ENCODE data around the gene PIERCE2. TPM values are rescaled to one million over a fixed set of nuclear protein-coding genes. Genes with fewer than 3 reads are reported as not detected.

The PIERCE2 gene, protein sequence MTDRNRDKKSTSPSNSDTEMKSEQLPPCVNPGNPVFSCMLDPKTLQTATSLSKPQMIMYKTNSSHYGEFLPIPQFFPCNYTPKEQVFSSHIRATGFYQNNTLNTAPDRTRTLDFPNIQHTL
- polyA plus RNA-seq (2011; rRNA removed) (13.4 and 14.8 TPM in 2 replicates), polyA plus RNA-seq (2017; fragmentation: RNase III; extraction: RNeasy Plus Mini Kit Qiagen cat#74134 plus additional on column Dnase treatment) (3.3 to 4.8 TPM (median 4.3 TPM) in 3 replicates), polyA minus RNA-seq (2011; rRNA and poly(A)+ RNA removed) (0.41 and 1.0 TPM in 2 replicates)
- 2.2 and 2.5 TPM in 2 replicates for polyA plus RNA-seq (2012; cell fraction: cytosol; rRNA removed)
- polyA plus RNA-seq (2012; cell fraction: nucleus; rRNA removed): 0.50 and 0.98 TPM in 2 replicates

GRCh38 chr15:55408012-55408928, at the start of gene PIERCE2, which contains the start of gene CCPG1:
TSS of gene PIERCE2 (plus strand) at chr15:55408495. CDS start at chr15:55408769, 274 bp downstream.
TSS of gene CCPG1 (minus strand) at chr15:55408359. CDS start at chr15:55389424, 18,935 bp downstream.
- DNase-seq (ENCODE audit: low read depth in 1 of 2, low spot score in 1 of 2): peak; percentile 94 to 97
- WGBS (ENCODE audit: missing lambda C conversion rate): under 1% methylated on average over 58 of the region's 70 CpGs
- no peak for FAIRE-seq
- H3K4me3 ChIP-seq: peak within 1 kb of the TSS; percentile 57
- CTCF ChIA-PET: interaction anchor here (0.6 to 4.4 kb wide), 33 partner anchors 9 to 236 kb away, joined by 3 to 50 read pairs (median 5); partner anchors contain the start of genes PIGB and PIGBOS1
- peak within 1 kb of the TSS; percentile 76 for H3K4me2 ChIP-seq
- no peaks in the 10 kb centered on the region for H3K9me3 ChIP-seq
- peak within 1 kb of the TSS; percentile 75 to 88 for H3K27ac ChIP-seq
- POLR2A ChIA-PET: interaction anchor here (0.6 to 1.9 kb wide), 12 partner anchors 9 to 233 kb away, joined by 3 to 42 read pairs (median 4); partner anchors contain the start of genes PIGB, PIGBOS1 and RSL24D1
- peaks cover 30% of the 10 kb centered on the region for H3K4me1 ChIP-seq
- peak; percentile 96 to 97 for ATAC-seq
- TF ChIP-seq MAFK (IDR thresholded peaks at IDR 0.05; ENCODE audit: partially characterized antibody): no peak
- no peak for TF ChIP-seq NR3C1 (IDR thresholded peaks at IDR 0.05)
- TF ChIP-seq, protein P1, sequence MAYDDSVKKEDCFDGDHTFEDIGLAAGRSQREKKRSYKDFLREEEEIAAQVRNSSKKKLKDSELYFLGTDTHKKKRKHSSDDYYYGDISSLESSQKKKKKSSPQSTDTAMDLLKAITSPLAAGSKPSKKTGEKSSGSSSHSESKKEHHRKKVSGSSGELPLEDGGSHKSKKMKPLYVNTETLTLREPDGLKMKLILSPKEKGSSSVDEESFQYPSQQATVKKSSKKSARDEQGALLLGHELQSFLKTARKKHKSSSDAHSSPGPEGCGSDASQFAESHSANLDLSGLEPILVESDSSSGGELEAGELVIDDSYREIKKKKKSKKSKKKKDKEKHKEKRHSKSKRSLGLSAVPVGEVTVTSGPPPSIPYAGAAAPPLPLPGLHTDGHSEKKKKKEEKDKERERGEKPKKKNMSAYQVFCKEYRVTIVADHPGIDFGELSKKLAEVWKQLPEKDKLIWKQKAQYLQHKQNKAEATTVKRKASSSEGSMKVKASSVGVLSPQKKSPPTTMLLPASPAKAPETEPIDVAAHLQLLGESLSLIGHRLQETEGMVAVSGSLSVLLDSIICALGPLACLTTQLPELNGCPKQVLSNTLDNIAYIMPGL (CRISPR knock-in tag; IDR thresholded peaks at IDR 0.05; ENCODE audit: borderline replicate concordance): peak; percentile 67; the same call in 1 of the 2 replicates
- TF ChIP-seq POLR2AphosphoS2 (conservative IDR thresholded peaks at IDR 0.05; ENCODE audit: low read length): no peak
- TF ChIP-seq SMC3 (IDR thresholded peaks at IDR 0.05): peak; percentile 34; the same call in 2 of the 3 replicates
- peak; percentile 68 for TF ChIP-seq RFX5 (IDR thresholded peaks at IDR 0.05)
- TF ChIP-seq NFE2L2 (conservative IDR thresholded peaks at IDR 0.05; ENCODE audit: low read length): no peak
- TF ChIP-seq KDM5A (IDR thresholded peaks at IDR 0.05): no peak
- no peak; the same call in none of the 3 replicates for TF ChIP-seq CTCF (IDR thresholded peaks at IDR 0.05)
- peak; percentile 82 for TF ChIP-seq PHF8 (IDR thresholded peaks at IDR 0.05; ENCODE audit: borderline replicate concordance, low read depth)
- TF ChIP-seq KDM1A (IDR thresholded peaks at IDR 0.05; ENCODE audit: low read depth): no peak
- TF ChIP-seq, protein P2, sequence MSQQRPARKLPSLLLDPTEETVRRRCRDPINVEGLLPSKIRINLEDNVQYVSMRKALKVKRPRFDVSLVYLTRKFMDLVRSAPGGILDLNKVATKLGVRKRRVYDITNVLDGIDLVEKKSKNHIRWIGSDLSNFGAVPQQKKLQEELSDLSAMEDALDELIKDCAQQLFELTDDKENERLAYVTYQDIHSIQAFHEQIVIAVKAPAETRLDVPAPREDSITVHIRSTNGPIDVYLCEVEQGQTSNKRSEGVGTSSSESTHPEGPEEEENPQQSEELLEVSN (IDR thresholded peaks at IDR 0.05; ENCODE audit: borderline replicate concordance, low read depth): peak; percentile 79
- TF ChIP-seq HDAC2 (IDR thresholded peaks at IDR 0.05): no peak
- no peak for TF ChIP-seq RARB (CRISPR knock-in tag; IDR thresholded peaks at IDR 0.05)
- no peak; the same call in 1 of the 2 replicates for TF ChIP-seq MYC (IDR thresholded peaks at IDR 0.05; ENCODE audit: borderline replicate concordance, low read length)
- TF ChIP-seq, protein P3, sequence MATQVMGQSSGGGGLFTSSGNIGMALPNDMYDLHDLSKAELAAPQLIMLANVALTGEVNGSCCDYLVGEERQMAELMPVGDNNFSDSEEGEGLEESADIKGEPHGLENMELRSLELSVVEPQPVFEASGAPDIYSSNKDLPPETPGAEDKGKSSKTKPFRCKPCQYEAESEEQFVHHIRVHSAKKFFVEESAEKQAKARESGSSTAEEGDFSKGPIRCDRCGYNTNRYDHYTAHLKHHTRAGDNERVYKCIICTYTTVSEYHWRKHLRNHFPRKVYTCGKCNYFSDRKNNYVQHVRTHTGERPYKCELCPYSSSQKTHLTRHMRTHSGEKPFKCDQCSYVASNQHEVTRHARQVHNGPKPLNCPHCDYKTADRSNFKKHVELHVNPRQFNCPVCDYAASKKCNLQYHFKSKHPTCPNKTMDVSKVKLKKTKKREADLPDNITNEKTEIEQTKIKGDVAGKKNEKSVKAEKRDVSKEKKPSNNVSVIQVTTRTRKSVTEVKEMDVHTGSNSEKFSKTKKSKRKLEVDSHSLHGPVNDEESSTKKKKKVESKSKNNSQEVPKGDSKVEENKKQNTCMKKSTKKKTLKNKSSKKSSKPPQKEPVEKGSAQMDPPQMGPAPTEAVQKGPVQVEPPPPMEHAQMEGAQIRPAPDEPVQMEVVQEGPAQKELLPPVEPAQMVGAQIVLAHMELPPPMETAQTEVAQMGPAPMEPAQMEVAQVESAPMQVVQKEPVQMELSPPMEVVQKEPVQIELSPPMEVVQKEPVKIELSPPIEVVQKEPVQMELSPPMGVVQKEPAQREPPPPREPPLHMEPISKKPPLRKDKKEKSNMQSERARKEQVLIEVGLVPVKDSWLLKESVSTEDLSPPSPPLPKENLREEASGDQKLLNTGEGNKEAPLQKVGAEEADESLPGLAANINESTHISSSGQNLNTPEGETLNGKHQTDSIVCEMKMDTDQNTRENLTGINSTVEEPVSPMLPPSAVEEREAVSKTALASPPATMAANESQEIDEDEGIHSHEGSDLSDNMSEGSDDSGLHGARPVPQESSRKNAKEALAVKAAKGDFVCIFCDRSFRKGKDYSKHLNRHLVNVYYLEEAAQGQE (IDR thresholded peaks at IDR 0.05): no peak; the same call in 1 of the 2 replicates
- no peak for TF ChIP-seq ESRRA (IDR thresholded peaks at IDR 0.05; ENCODE audit: borderline replicate concordance, low read length)
- TF ChIP-seq ZFP36 (IDR thresholded peaks at IDR 0.05; ENCODE audit: borderline replicate concordance, partially characterized antibody): no peak
- TF ChIP-seq ZC3H11A (IDR thresholded peaks at IDR 0.05): no peak
- TF ChIP-seq, protein P4, sequence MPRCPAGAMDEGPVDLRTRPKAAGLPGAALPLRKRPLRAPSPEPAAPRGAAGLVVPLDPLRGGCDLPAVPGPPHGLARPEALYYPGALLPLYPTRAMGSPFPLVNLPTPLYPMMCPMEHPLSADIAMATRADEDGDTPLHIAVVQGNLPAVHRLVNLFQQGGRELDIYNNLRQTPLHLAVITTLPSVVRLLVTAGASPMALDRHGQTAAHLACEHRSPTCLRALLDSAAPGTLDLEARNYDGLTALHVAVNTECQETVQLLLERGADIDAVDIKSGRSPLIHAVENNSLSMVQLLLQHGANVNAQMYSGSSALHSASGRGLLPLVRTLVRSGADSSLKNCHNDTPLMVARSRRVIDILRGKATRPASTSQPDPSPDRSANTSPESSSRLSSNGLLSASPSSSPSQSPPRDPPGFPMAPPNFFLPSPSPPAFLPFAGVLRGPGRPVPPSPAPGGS (IDR thresholded peaks at IDR 0.05): peak; percentile 78; the same call in 2 of the 3 replicates
- TF ChIP-seq RAD21 (conservative IDR thresholded peaks at IDR 0.05 in 1 of 2, IDR thresholded peaks at IDR 0.05 in 1 of 2): peak in 1 of 2 experiments; percentile 52; a peak in 3 of 5 replicates
- TF ChIP-seq TFCP2L1 (CRISPR knock-in tag; IDR thresholded peaks at IDR 0.05): no peak
- TF ChIP-seq CEBPB (IDR thresholded peaks at IDR 0.05): no peak; a peak in 1 of 4 replicates
- TF ChIP-seq HEYL (CRISPR knock-in tag; IDR thresholded peaks at IDR 0.05): no peak
- TF ChIP-seq MAX (IDR thresholded peaks at IDR 0.05): peak; percentile 87
- TF ChIP-seq CBX8 (IDR thresholded peaks at IDR 0.05): no peak
- peak; percentile 57 for TF ChIP-seq POLR2A (IDR thresholded peaks at IDR 0.05; ENCODE audit: low read length)
- no peak for TF ChIP-seq BHLHE40 (IDR thresholded peaks at IDR 0.05; ENCODE audit: low read depth, low read length)
- no peak for TF ChIP-seq RCOR1 (IDR thresholded peaks at IDR 0.05; ENCODE audit: low read depth, low read length)

All from A549 (cell line).